Measurements from ENCODE around the gene DDC.
A peak's percentile ranks its signal among the peaks of the same experiment; 100 is the strongest.
"Not testable (repeated sequence)": the region's sequence is repeated elsewhere in the genome, so short reads cannot be mapped to it uniquely, and the experiment has no call there.

Gene DDC

DNA sequence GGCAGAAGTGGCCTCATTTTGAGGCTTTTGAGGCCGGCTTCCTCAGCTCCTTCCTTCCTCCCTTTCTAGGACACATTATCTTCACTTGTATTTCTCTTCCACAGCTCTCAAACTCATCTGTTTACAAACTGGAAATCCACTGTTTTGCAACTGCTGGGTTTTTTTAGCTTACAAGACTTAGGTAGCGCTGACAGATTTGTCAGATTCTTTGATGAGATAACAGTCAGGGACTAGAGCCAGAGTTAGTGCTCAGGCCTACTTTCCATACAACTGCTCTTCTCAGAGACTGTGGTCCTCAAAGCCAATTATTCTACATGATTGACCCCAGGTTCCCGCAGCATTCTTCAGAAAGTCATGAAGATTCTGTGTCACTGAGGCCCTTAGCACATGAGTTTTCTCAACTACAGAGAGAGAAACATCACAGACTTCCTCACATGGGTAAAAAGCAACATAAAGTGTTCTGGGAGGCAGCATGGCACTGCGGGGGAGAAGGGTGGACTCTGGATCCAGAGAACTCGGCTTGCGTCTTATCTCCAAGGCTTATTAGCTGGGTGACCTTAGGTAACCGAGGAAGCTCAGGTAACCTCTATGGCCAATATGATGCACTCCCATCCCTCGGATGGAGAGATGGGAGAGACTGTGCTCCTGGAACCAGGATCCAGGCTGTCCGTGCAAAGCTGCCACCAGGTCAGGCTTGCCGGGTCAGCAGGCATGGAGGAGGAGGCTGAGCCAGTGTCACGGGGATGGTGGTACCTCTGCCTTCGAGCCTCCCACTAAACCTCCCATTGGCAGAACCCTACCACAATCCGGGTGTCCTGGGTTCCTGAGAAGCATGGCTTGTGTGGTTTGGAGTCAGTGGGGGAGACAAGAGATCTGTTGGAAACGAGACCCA, 10.5 kb downstream of the DDC start:
- no peak for DNase-seq (ENCODE audit: low read depth)

DNA sequence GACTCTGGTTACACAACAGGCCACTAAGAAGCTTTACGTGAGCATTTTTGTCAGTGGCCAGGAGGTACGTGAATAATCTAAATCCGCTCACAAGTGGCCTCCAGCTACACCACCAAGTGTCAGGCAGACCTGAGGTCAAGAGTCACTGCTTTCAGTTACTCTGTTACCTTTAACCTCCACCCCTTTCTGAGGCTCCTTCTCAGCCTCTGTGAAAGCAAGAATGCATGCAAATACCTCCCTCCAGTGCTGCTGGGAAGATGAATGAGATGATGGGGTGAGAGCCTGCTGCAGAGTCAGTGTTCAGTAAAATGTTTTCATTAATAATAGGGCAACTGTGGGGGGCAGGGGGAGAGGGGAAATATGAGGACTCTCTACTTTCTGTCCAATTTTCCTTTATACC, 11.2 kb downstream of the DDC start:
- no peak for DNase-seq (ENCODE audit: low read depth)

DNA sequence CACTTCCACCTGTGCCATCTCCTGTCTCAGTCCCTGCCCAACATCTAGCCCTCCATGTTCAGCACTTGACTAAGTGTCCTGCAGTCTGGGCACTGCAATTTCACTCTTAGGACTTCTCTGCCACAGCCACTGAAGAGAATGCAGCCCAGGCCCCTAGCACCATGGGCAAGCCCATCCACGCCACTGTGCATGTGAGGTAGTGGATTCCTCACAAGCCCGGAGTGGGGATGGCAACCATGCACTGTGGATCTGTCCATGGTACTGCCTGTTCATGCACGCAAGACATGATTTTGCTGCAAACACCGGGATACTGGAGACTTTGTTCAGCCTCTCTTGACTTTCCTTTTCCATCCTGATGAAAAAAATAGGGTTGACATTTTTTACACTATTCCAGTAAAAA, 12.3 kb downstream of the DDC start:
- DNase-seq (ENCODE audit: low read depth): no peak

DNA sequence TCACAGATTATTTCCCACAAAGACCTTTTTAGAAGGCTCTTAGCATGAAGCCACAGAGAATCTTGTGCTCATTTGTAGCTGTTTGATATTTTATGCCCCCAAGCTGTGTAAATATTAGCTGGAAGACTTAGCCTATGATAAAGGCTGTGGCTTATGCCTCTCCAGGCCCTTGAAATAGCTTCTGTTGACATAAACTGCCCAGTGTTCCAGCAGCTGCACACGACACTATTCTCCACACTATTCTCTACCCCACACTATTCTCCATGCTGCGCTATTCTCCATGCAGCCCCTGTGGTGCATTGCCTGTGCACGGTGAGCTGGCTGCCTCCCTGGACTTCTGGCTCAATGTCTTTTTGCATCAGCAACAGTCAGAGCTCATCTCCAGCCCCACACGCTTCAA, 13.1 kb downstream of the DDC start:
- no peak for DNase-seq (ENCODE audit: low read depth)

DNA sequence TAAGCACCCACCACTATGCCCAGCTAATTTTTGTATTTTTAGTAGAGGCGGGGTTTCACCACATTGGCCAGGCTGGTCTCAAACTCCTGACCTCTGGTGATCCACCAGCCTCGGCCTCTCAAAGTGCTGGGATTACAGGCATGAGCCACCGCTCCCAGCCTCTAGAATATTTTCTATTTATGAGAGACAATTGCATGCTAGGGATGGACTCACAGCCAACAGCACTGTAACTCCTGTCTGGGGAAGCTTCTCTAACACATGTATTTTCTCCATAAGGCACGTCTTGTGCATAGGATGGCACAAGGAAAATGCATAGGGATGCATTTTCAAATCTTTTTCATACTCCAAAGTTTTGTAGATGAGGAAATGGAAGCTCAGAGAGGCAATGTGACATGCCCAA, 19.6 kb downstream of the DDC start:
- DNase-seq (ENCODE audit: low read depth): not testable (repeated sequence)

DNA sequence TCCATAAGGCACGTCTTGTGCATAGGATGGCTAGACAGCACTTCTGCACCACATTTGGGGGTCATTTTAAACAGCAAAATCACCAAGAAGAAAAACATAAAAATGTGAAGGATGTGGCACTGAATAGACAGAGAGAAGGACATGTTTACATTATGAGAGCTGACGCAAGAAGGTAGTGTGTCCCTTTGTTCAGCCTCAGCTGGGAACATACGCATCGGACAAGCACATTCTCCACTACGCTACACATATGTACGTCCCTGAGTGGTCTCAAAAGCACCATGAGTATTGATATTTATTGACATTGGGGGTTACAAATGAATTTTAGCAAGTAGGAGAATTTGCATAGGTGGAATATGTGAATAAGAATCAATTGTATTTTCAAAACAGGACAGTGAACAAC, 20.2 kb downstream of the DDC start:
- no peak for DNase-seq (ENCODE audit: low read depth)

DNA sequence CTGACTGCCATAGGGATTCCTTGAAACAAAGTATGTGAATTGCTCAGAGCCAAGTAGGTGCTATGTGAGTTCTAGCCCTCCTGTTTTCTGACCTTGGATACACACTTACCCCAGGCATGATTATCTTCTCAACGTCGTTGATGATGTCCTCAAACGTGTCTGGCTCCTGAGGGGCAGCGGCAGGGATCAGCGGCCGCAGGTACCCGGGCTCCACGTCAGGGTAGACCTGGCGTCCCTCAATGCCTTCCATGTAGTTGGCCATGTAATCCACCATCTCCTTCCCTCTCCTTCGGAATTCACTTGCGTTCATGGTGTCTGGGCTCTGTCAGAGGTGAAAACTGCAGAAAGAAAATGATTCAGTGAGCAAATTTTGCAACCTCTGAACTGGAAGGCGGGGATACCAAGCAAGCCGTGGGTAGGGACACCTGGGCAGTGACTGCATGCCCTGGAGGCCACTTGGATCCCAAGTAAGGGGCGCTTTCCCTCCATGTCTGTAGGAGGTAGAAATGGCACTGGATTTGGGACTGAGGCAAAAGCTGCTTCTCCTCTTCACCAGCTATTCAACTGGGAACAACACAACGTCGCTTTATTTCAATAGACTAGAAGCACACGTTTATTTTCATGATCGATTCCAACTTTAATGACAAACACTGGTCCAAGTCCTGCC, 21.3 kb downstream of the DDC start:
- no peak for DNase-seq (ENCODE audit: low read depth)

DNA sequence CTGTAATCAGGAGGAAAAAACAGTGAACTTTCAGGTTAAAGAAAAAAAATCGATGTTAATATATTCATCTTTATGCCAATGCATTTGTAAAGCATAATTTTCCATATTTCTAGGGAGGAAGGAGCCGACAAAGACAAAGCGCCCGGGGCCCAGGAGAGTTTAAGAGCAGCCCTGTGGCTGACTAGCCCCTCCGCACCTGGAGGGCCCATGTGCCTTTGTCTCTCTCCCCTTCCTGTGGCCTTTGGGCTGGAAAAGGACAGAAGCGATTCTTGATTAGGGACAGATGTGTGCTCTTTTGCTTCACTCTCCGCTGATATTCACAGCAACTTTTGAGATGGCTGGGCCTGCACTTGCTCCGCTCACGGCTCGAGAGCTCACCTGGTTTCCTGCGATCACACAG, 23.1 kb downstream of the DDC start:
- DNase-seq (ENCODE audit: low read depth): no peak

DNA sequence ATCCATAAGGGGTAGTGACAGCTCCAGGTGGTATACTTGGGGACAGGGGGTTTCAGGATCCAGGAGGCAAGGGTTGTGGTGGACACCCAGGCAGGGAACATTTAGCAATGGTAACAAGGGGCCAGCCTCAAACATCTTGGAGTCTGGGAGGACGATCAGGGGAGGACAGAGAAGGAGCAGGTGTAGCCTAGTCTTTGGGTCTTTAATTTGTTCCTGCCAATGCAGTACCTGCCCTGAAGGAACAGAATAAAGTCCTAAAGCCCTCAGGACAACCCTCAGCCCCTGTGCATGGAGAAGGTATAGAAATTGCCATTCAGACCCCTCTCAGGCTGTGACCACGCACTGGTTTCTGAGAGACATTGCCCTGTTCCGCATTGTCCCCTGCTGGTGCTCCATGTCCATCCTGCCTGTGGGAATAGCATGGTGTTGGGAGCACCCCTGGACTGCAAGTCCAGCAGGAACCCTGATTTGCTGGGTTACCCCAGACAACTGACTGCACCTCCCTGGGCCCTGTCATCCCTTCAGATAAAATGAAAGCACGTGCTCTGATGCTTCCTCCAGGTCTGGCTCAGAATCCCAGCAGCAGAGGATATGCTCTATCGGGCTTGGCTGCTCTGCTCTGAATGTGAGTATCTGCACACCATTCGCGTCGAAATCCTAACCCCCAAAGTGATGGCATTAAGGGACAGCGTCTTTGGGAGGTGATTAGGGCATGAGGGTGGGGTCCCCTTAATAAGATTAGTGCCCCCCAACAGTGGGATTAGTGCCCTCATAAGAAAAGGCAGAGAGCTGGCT, 24.2 kb downstream of the DDC start:
- DNase-seq (ENCODE audit: low read depth): no peak

DNA sequence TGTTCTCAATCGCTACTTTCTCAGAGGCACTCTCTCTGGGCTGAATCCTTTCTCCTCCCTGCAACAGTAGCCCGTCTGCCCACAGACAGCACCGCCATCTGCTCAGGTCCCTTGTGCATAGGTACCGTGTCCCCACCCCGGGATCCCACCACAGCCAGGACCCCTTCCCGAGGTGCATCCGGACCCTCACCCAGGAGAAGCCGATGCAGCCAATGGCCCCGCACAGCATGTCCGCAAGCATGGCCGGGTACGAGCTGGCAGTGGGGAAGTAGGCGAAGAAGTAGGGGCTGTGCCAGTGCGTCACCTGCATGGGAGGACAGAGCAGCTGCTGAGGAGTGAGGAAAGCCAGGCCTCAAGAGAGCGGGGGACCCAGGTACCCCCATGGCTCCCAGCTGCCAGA, 25.5 kb downstream of the DDC start:
- DNase-seq (ENCODE audit: low read depth): no peak

DNA sequence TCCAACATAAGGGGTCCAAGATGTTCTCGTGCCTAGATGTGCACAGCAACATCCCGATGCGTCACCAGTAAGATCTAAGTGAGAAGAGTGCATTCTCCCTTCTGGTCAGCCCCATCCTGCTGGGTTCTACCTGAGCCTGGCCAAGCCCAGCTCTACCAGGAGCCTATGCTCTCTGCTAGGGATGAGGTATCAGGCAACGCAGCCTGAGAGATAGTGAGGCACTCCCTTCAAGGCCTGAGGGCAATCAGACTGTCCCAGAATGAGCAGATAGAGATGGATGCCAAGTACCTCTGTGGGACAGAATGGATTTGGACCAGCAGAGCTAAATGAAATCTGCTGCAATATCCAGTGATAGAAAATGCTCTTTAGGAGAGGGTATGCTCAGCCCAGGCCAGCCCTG, 26.7 kb downstream of the DDC start:
- no peak for DNase-seq (ENCODE audit: low read depth)

DNA sequence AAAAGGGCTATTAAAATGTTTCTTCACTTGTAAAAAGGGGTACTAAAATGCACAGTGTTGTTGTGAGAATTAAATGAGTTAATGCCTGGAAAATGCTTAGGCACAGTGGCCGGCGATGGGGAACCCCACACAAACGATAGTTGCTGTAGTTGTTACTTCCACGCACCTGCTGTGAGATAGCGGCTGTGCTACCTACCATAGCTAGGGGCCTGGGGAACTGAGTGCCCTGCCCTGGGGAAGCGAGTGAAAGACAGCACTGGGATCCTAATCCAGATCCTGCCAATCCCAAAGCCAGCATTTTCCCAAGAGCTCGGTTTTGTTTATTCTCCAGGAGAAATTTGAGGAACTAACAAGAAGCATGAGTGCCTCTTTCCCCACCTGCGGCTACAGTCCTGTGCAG, 27.8 kb downstream of the DDC start:
- DNase-seq (ENCODE audit: low read depth): no peak

DNA sequence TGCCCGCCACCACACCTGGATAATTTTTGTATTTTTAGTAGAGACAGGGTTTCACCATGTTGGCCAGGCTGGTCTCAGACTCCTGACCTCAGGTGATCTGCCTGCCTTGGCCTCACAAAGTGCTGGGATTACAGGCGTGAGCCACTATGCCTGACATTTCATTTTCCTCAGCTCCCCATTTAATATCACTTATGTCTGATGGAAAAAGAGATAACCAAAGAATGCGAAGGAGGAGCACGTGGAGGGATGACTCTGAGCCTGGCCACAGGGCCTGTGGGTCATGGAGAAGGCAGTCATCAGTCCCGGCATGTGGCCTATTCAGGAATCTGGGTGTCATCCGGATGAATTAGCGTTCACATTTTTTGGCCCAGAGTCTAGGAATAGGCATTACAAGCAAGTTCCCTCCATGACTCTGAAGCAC, 29.9 kb downstream of the DDC start:
- peak; percentile 76 for DNase-seq (ENCODE audit: low read depth)

DNA sequence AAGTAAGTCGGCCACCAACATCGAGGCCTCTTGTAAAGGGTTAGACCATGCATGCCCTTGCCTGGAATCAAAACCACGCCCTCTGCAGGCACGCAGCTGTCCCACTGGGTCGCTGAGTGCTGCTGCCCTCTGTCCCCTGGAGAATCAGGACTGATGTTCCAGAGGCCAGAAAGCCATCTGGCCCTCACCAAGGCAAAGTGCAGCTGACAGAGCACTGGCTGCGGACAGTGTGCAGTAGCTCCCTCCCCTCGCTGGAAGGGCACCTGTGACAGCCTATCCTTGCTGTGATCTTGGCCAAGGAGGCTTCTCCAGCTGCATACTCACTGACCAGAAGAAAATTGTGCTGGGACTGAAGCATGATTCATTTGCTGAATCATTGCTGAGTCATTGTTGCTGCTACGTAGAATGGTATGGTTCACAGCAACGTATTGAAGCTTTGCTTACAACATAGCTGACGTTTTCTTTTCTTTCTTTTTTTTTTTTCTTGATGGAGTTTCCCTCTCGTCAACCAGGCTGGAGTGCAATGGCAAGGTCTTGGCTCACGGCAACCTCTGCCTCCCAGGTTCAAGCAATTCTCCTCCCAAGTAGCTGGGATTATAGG, 30.4 kb downstream of the DDC start:
- peak; percentile 99 for DNase-seq (ENCODE audit: low read depth)

DNA sequence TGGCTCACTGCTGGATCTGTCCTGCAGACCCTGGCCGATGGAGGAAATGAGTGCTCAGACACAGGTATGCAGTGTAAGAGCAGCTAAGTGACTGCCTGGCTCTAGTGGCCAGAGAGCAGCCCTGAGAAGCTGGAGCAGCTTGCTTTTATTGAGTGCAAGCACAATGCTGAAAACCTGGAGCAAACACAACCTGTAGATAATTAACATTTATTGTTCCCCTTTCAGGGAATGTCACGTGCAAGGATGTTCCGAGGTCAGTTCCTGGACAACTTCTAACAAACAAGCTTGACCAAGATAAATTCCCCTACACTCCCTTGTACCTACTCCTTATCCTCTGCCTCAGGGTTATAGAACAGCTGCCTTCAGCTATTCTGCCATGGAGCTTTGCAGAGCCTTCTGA, 31.3 kb downstream of the DDC start:
- no peak for DNase-seq (ENCODE audit: low read depth)

DNA sequence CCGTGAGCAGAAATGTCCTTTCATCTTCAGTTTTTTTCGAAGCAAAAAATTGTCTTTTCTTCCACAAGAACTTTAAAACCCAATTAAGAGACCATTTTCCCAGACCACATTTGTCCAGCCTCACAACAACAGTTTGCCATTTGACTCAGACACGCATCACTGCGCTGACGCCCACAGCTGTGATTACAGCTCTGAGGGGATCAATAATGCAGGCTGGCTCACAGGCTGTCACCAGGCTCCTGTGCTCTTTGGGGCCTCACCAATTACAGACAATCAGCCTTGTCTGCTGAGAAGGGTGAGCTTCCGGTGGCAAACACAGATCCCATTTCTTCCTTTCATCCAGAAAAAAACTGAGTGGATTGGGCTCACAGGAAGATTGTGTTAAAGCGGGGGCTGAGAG, 33.3 kb downstream of the DDC start:
- no peak for DNase-seq (ENCODE audit: low read depth)

DNA sequence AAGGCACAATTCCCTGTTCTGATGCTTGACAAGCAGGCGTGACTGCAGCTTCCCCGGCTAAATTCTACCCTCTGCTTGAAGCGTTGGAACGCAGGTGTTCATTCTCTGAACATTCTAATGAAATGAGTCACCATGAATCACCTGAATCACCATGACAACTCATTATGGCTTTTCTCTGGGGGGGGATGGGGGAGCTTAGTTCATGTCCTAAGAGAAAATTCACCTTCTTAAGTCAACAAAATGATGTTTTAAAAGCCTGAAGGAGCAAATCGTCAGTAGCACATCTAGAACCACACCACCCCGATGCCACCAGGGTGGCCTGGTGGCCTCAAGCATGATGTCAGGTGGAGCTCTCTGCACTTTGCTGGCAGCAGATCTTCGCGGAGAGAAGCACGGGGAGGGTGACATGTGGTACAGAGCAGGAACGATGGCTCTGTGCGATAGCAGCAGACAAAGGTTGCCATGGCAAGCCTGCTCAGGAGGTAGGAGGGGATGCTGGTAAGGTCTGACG, 33.7 kb downstream of the DDC start:
- DNase-seq (ENCODE audit: low read depth): no peak

DNA sequence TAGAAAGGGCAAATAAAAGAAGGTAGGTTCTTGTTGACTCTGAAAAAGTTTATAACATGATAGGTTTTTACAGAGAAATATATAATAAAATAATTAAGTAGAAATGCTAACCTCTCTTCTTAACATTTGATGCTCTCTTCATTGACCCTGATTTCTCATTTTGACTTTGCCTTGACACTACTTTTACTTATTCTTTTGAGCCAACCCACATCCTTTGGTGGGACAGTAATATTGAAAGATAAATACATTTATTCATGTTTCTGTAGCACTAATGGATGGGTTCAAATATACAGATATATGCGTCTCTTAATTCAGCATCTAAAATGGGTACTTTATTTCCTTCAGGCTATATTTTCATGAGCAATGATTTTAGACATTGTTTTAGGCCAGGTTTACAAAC, 34.4 kb downstream of the DDC start:
- no peak for DNase-seq (ENCODE audit: low read depth)

DNA sequence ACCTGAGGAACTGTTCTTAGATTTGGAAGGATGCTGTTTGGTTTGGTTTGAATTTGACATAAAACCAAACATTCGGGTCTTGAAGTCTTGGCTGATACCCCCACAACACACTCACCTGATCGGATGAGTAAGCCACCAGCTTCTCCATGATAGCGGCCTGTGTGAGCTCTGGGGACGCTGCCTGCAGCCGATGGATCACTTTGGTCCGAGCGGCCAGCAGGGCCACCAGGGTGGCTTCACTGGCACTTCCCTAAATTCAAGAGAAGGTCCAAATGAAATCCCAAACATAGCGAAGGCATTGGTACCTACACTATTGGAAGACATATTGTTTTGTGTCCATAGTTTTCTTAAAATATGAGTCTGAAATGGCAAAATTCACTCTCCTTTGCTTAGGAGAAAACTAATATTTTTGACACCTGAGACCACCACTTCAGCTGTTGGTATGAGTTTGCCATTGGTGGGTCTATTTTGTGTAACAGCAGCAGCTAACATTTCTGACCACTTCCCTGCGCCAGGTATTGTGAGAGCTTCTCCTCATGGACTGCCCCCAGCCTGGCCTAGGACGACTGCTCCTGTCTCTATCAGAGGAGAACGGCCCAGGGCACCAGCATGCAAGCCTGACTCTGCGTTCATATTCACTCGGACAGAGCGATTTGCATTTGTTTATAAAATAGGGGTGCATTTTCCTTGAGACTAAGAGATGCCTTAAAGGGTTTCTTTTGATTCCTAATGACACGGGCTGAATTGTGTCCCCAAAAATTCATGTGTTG, 35.9 kb downstream of the DDC start:
- no peak for DNase-seq (ENCODE audit: low read depth)

DNA sequence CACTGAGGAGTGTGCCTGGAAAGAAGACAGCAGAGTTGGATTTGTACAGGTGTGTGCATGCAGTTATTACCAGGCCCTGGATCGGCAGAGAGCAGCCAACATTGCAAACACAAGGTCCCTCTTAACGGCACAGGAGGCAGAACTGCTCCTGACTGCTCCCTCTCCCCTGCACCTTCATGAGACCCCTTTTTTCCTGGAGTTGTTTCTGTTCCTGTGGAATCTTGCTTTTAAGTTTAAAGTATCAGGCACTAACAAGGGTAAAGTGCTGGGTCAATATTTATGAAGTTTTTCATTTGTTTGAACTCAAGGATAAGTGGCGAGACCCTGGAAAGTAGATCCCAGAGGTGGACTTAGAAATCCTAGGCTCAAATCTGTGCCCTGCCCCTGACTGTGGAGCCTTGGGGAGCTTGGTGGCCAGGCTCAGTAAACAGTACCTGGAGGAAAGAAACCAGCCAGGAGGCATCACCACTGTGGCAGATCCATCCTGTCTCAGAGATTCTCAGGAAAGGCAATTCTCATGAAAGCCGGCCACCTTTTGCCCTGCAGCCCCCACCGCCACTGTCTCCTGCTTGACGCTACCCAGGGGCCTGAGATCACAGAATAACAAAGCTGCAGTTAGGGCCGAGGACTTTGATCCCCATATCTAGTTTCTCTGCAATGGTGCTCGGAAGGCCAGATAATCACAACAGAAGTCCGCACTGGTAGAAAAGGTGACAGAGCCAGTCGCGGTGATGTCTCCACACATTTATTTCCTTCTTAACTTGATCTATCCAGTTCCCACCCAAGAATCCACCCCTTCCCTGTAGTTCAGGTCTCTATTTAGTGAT, 36.7 kb downstream of the DDC start:
- no peak for DNase-seq (ENCODE audit: low read depth)

DNA sequence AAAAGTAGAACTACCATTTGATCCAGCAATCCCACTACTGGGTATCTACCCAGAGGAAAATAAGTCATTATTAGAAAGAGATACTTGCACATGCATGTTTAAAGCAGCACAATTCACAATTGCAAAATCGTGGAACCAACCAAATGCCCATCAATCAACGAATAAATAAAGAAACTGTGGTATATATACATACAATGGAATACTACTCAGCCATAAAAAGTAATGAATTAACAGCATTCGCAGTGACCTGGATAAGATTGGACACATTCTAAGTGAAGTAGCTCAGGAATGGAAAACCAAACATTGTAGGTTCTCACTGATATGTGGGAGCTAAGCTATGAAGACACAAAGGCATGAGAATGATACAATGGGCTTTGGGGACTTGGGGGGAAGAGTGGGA, 45.9 kb downstream of the DDC start:
- DNase-seq (ENCODE audit: low read depth): not testable (repeated sequence)

All from HS-5 (cell line).